Natural killer cell (primary cell): ENCODE measurements around the gene PPP1R16B. TPM values are rescaled to one million over a fixed set of nuclear protein-coding genes. Genes with fewer than 3 reads are reported as not detected.

Source experiments
- ATAC-seq, 3 donors: fragments of 150-1000 bp in 2 of 3; fragments of 200-7000 bp in 1 of 3; cut with Tn5 transposase; 1 replicate in 1 of 3; 2 replicates in 2 of 3; pipeline ENCODE4 v1.10.0; 2021; ENCODE audit warnings: mild to moderate bottlenecking in 2 of 3, moderate library complexity in 2 of 3
- DNase-seq, 2 donors: peaks; one replicate each; pipeline versions ENCODE4 v3.0.0 to v3.0.0-alpha.2; 2013 to 2021; ENCODE audit warnings: mixed read lengths in 1 of 2
- H3K27ac ChIP-seq: one replicate; pipeline ENCODE4 v1.5.1; 2013; ENCODE audit warnings: mild to moderate bottlenecking, low read length
- H3K27me3 ChIP-seq: one replicate; pipeline ENCODE4 v1.6.1; 2013; ENCODE audit warnings: low read length; ENCODE audit not compliant: control insufficient read depth, insufficient read depth
- H3K36me3 ChIP-seq: one replicate; pipeline ENCODE4 v1.6.1; 2013; ENCODE audit warnings: low read length; ENCODE audit not compliant: control insufficient read depth, insufficient read depth
- H3K4me1 ChIP-seq: one replicate; pipeline ENCODE4 v1.6.1; 2013; ENCODE audit warnings: low read length; ENCODE audit not compliant: control insufficient read depth, insufficient read depth
- H3K4me3 ChIP-seq: one replicate; pipeline ENCODE4 v1.5.1; 2013; ENCODE audit warnings: low read length
- H3K9me3 ChIP-seq: one replicate; pipeline ENCODE4 v1.6.1; 2013; ENCODE audit warnings: low read length; ENCODE audit not compliant: control insufficient read depth, insufficient read depth
- H3K27ac Mint-ChIP-seq, 2 donors: one replicate each; pipeline ENCODE4 v1.8.0; 2022; ENCODE audit warnings: mild to moderate bottlenecking in 2 of 2, mixed read lengths in 2 of 2, moderate library complexity in 1 of 2
- H3K27me3 Mint-ChIP-seq, 2 donors: one replicate each; pipeline ENCODE4 v1.8.0; 2022; ENCODE audit warnings: low read depth in 2 of 2, mixed read lengths in 2 of 2
- H3K36me3 Mint-ChIP-seq: one replicate; pipeline ENCODE4 v1.8.0; 2022; ENCODE audit warnings: mixed read lengths
- H3K4me1 Mint-ChIP-seq, 2 donors: one replicate each; pipeline ENCODE4 v1.8.0; 2022; ENCODE audit warnings: mixed read lengths in 2 of 2
- H3K4me3 Mint-ChIP-seq: one replicate; pipeline ENCODE4 v1.8.0; 2022; ENCODE audit warnings: mild to moderate bottlenecking, moderate library complexity, mixed read lengths
- H3K9me3 Mint-ChIP-seq, 2 donors: one replicate each; pipeline ENCODE4 v1.8.0; 2022; ENCODE audit warnings: mixed read lengths in 2 of 2
- WGBS: methylation state at CpG from one replicate; pipeline ENCODE4 v1.1.7; 2013; ENCODE audit warnings: missing lambda C conversion rate; ENCODE audit not compliant: insufficient coverage; 5-methylcytosine and 5-hydroxymethylcytosine counted together
- intact Hi-C: fragments of 100-400 bp; cut with micrococcal nuclease; formaldehyde crosslinking; loops from one replicate; pipeline ENCODE4 v1.14.2; 2022
- total RNA-seq, 4 donors: library from RNA; stranded (reverse); fragments of 120-200 nt in 1 of 4; gene quantifications; one replicate each; pipeline versions ENCODE4 v1.2.3 to v1.2.4, GENCODE V29; 2013 to 2022
- TF ChIP-seq, protein P1 (sequence below): fragments of 200-600 bp; IDR thresholded peaks from one replicate; pipeline ENCODE4 v1.8.0; 2022; ENCODE audit warnings: antibody characterized with exemption

The PPP1R16B gene
- total RNA-seq, 3 donors from 2014 or later (not counting 1 experiment from before 2014, with no cell fraction given), result 52.0 to 62.3 (median 53.7) TPM

DNA sequence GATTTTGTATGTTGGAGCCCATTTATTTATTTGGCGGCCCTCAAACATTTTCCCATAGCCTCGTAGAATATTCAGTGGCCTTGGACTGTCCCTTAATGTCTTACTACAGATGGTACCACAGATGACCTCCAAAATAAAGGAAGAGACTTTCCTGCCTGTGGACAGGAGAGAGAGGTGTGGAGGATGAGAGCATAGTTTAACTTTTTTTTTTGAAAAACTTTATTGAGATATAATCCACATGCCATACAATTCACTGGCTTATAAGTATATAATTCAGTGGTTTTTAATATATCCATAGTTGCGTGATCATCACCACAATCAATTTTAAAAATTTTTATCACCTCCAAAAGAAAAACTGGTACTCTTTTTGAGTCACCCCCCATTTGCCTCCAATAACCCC lies 4.6 kb upstream of the PPP1R16B start:
- Mint-ChIP-seq H3K36me3 (no peaks in the 10 kb centered on the region), H3K27me3 (no peaks in the 10 kb centered on the region), H3K9me3 (no peaks in the 10 kb centered on the region), H3K4me3 (no peak overlapping the region), H3K4me1 (peaks cover 27 to 33% of the 10 kb centered on the region in 2 donors), H3K27ac (peak overlapping the region in 1 of 2 donors; percentile 34)
- ATAC-seq, result no peak
- Histone ChIP-seq H3K4me1 (peaks cover 27% of the 10 kb centered on the region), H3K9me3 (no peaks in the 10 kb centered on the region), H3K4me3 (no peak overlapping the region), H3K36me3 (no peaks in the 10 kb centered on the region), H3K27ac (no peak overlapping the region), H3K27me3 (no peaks in the 10 kb centered on the region)
- intact Hi-C loops, result no loop called here
- TF ChIP-seq, protein P1, sequence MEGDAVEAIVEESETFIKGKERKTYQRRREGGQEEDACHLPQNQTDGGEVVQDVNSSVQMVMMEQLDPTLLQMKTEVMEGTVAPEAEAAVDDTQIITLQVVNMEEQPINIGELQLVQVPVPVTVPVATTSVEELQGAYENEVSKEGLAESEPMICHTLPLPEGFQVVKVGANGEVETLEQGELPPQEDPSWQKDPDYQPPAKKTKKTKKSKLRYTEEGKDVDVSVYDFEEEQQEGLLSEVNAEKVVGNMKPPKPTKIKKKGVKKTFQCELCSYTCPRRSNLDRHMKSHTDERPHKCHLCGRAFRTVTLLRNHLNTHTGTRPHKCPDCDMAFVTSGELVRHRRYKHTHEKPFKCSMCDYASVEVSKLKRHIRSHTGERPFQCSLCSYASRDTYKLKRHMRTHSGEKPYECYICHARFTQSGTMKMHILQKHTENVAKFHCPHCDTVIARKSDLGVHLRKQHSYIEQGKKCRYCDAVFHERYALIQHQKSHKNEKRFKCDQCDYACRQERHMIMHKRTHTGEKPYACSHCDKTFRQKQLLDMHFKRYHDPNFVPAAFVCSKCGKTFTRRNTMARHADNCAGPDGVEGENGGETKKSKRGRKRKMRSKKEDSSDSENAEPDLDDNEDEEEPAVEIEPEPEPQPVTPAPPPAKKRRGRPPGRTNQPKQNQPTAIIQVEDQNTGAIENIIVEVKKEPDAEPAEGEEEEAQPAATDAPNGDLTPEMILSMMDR, result no peak
- whole genome bisulfite sequencing, result 100% methylated on average over 2 of the region's 3 CpGs
- no peak for DNase-seq

DNA sequence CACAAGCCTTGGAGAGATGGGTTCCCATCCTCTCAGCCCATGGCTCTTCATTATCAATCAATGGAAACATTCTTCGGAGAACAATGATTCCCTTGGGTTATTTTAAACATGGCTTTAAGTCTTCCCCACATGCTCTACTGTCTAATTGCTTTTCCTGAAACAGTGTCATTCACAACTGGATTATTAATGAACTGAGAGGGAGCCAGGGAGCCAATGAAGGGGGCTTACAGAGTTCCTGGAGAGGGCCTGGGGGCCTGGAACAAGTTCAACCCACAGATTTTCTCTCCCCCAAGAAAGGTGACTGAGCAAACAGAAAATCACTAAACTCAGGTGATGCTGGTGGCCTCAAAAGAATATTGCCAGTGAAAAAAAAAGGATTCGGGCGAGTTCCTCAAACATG lies 1.3 kb upstream of the PPP1R16B start:
- no peaks in the 10 kb centered on the region for H3K36me3 Mint-ChIP-seq
- no peaks in the 10 kb centered on the region for H3K27me3 Mint-ChIP-seq
- no peak for ATAC-seq
- Histone ChIP-seq H3K4me1 (peaks cover 49% of the 10 kb centered on the region), H3K36me3 (no peaks in the 10 kb centered on the region), H3K27me3 (no peaks in the 10 kb centered on the region), H3K9me3 (no peaks in the 10 kb centered on the region), H3K4me3 (no peak overlapping the region), H3K27ac (peak overlapping the region; percentile 99)
- intact Hi-C loops, result loop anchor here (2.0 kb wide), 1 partner anchor 27 kb away; no protein-coding TSS in a partner anchor
- H3K27ac Mint-ChIP-seq, result peak overlapping the region; percentile 86 to 97
- H3K9me3 Mint-ChIP-seq, result no peaks in the 10 kb centered on the region
- WGBS, result 67% methylated on average over 3 of the region's 3 CpGs
- peak overlapping the region; percentile 90 for H3K4me3 Mint-ChIP-seq
- peaks cover 48 to 49% of the 10 kb centered on the region in 2 donors for H3K4me1 Mint-ChIP-seq
- DNase-seq, result no peak
- TF ChIP-seq, protein P1, result no peak

DNA sequence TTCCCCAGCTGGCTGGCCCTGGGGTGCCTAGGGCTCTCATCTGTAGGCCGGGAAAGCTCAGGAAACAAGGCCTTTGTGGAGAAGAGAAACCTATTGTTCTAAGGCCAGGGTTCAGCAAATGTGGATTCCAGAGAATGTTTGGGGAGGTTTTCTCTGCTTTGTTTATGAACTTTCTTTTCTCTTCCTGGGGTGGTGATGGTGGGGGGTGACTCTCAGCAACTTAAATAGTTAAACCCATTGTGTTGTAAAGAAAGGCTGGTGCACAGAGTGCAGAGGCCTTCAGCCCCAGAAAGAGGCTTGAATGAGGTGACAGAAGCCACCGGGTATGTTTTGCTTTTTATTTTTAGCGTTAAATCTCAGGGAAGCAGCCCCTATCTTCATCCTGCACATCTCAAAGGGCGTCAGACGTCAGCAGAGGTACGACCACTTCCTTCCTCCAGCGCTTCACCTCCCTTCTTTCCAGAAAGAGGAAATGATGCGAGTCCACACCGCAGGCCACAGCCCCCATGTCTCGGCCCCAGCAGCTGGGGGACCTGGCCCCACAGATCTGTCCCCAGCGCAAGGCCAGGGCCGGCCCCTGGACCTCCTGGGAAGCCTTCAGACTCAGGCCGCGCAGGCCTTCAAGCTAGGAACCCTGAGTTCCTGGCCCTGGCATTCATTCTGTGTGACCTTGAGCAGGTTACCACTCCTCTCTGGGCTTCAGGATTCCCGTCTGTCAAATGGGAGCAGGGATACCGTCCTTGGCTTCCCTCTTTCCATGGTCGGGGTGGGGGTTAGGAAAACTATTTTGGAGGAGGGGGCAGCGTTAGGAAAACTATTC lies 605 bp upstream of the PPP1R16B start:
- intact Hi-C loops, result loop anchor here (1.0 to 2.0 kb wide), 3 partner anchors 28 to 88 kb away; no protein-coding TSS in a partner anchor
- DNase-seq, result peak; percentile 68 to 94
- Histone ChIP-seq H3K27ac (peak overlapping the region; percentile 99), H3K36me3 (peaks cover under 1% of the 10 kb centered on the region), H3K9me3 (no peaks in the 10 kb centered on the region), H3K4me3 (peak overlapping the region; percentile 96), H3K4me1 (peaks cover 48% of the 10 kb centered on the region), H3K27me3 (no peaks in the 10 kb centered on the region)
- TF ChIP-seq, protein P1, result no peak
- H3K27me3 Mint-ChIP-seq, result no peaks in the 10 kb centered on the region
- 2% methylated on average over 18 of the region's 18 CpGs for WGBS
- H3K36me3 Mint-ChIP-seq, result no peaks in the 10 kb centered on the region
- peak; percentile 58 to 83 (median 75) for ATAC-seq
- H3K4me1 Mint-ChIP-seq, result peaks cover 50% of the 10 kb centered on the region in 2 donors
- H3K4me3 Mint-ChIP-seq, result peak overlapping the region; percentile 90
- H3K27ac Mint-ChIP-seq, result peak overlapping the region; percentile 86 to 97
- H3K9me3 Mint-ChIP-seq, result no peaks in the 10 kb centered on the region
